ENCODE results near the gene EXOC4. TPM values are rescaled to one million over a fixed set of nuclear protein-coding genes. Genes with fewer than 3 reads are reported as not detected.

Gene EXOC4
- total RNA-seq, 4 donors from 2014 or later: 36.6 to 64.0 (median 57.4) TPM

DNA sequence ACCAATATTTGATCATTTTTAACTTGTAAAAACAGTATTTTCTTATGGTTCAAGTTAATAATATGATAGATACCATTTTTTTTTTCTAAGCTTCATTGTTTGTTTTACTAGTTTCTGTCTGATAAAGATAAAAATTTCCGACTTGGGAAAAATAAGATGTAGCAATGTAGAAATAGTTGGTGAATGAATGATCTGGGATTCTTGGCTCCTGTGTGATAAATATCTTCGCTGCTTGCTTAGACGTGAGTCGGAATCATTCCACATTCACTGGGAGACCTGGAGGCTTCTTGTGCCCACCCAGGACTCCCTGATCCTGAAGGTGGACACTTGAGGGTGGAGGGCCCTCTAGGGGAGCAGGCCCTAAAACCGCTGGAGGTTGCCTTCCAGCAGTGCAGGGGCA, 47.9 kb downstream of the EXOC4 start:
- H3K27me3 ChIP-seq: no peaks in the 10 kb centered on the region
- no peak for TF ChIP-seq CTCF (IDR thresholded peaks at IDR 0.05)
- H3K4me1 ChIP-seq: peaks cover 0 to 7% (median 0%) of the 10 kb centered on the region in 4 donors
- 91% methylated on average over 5 of the region's 5 CpGs for WGBS
- H3K36me3 ChIP-seq: peaks cover 0 to 6% (median under 1%) of the 10 kb centered on the region in 4 donors
- no peak overlapping the region for H3K4me3 ChIP-seq
- no peak overlapping the region for H3K27ac ChIP-seq (replicated peaks in 1 of 4)
- intact Hi-C loops (cut with DNase I): no loop called here
- no peaks in the 10 kb centered on the region for H3K9me3 ChIP-seq
- DNase-seq (ENCODE audit: extremely low spot score): no peak

GRCh38 chr7:133301444-133301843, 48.6 kb downstream of the EXOC4 start:
- Histone ChIP-seq H3K27ac (replicated peaks in 1 of 4) (no peak overlapping the region), H3K27me3 (no peaks in the 10 kb centered on the region), H3K36me3 (peaks cover 3 to 13% (median 6%) of the 10 kb centered on the region in 4 donors), H3K9me3 (no peaks in the 10 kb centered on the region), H3K4me3 (no peak overlapping the region), H3K4me1 (peaks cover 0 to 7% (median 0%) of the 10 kb centered on the region in 4 donors)
- no peak for DNase-seq (ENCODE audit: extremely low spot score)
- WGBS: 64% methylated on average over 2 of the region's 2 CpGs
- TF ChIP-seq CTCF (IDR thresholded peaks at IDR 0.05): no peak
- no peak for TF ChIP-seq EP300 (IDR thresholded peaks at IDR 0.05)
- TF ChIP-seq POLR2AphosphoS5 (IDR thresholded peaks at IDR 0.05): no peak
- TF ChIP-seq POLR2A (IDR thresholded peaks at IDR 0.05; ENCODE audit: low read depth): no peak
- intact Hi-C loops (cut with DNase I): no loop called here

- H3K27me3 ChIP-seq: no peaks in the 10 kb centered on the region
- DNase-seq (ENCODE audit: extremely low spot score): no peak
- 100% methylated on average over 1 of the region's 1 CpG for WGBS
- H3K4me3 ChIP-seq: no peak overlapping the region
- intact Hi-C loops (cut with DNase I): no loop called here
- no peak overlapping the region for H3K27ac ChIP-seq (replicated peaks in 1 of 4)
- TF ChIP-seq CTCF (IDR thresholded peaks at IDR 0.05) (no peak), POLR2A (IDR thresholded peaks at IDR 0.05; ENCODE audit: low read depth) (no peak), EP300 (IDR thresholded peaks at IDR 0.05) (no peak), POLR2AphosphoS5 (IDR thresholded peaks at IDR 0.05) (no peak)
- H3K9me3 ChIP-seq: no peaks in the 10 kb centered on the region
- H3K4me1 ChIP-seq: peaks cover 0 to 7% (median 0%) of the 10 kb centered on the region in 4 donors
- H3K36me3 ChIP-seq: peaks cover 17 to 32% (median 23%) of the 10 kb centered on the region in 4 donors
Measured at GRCh38 chr7:133303372-133303771, 50.5 kb downstream of the EXOC4 start.

GRCh38 chr7:133303931-133304330, 51.1 kb downstream of the EXOC4 start:
- H3K27ac ChIP-seq (replicated peaks in 1 of 4): no peak overlapping the region
- H3K9me3 ChIP-seq: no peaks in the 10 kb centered on the region
- 94% methylated on average over 2 of the region's 2 CpGs for WGBS
- no peaks in the 10 kb centered on the region for H3K27me3 ChIP-seq
- peaks cover 17 to 37% (median 24%) of the 10 kb centered on the region in 4 donors for H3K36me3 ChIP-seq
- intact Hi-C loops (cut with DNase I): no loop called here
- TF ChIP-seq POLR2AphosphoS5 (IDR thresholded peaks at IDR 0.05) (no peak), CTCF (IDR thresholded peaks at IDR 0.05) (no peak), POLR2A (IDR thresholded peaks at IDR 0.05; ENCODE audit: low read depth) (no peak), EP300 (IDR thresholded peaks at IDR 0.05) (no peak)
- no peak overlapping the region for H3K4me3 ChIP-seq
- DNase-seq (ENCODE audit: extremely low spot score): no peak
- H3K4me1 ChIP-seq: peaks cover 0 to 7% (median 0%) of the 10 kb centered on the region in 4 donors

DNA sequence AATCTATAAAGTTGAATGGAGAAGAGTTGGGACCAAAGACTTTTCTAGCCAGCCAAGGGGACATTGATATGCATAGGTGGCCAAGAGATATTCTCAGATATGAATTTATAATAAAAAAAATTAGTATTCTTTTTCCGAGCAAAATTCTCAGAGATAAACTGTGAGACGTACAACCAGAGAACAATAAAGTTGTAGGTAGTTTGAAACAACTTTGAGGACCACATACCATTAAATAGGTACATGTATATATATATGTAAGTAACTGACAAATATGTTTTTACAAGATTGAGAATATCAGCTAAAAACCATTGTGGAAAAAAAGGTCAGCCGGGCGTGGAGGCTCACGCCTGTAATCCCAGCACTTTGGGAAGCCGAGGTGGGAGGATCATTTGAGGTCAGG, 56.5 kb downstream of the EXOC4 start:
- no peaks in the 10 kb centered on the region for H3K9me3 ChIP-seq
- intact Hi-C loops (cut with DNase I): no loop called here
- no peak overlapping the region for H3K4me3 ChIP-seq
- DNase-seq (ENCODE audit: extremely low spot score): no peak
- no peak overlapping the region for H3K27ac ChIP-seq (replicated peaks in 1 of 4)
- H3K4me1 ChIP-seq: peaks cover 0 to 11% (median 0%) of the 10 kb centered on the region in 4 donors
- WGBS: 98% methylated on average over 6 of the region's 6 CpGs
- H3K36me3 ChIP-seq: peaks cover 17 to 42% (median 24%) of the 10 kb centered on the region in 4 donors
- H3K27me3 ChIP-seq: no peaks in the 10 kb centered on the region
- TF ChIP-seq EP300 (IDR thresholded peaks at IDR 0.05) (no peak), POLR2A (IDR thresholded peaks at IDR 0.05; ENCODE audit: low read depth) (no peak), CTCF (IDR thresholded peaks at IDR 0.05) (no peak), POLR2AphosphoS5 (IDR thresholded peaks at IDR 0.05) (no peak)
